Hematopoietic multipotent progenitor cell treated with erythropoietin and hydrocortisone succinate and interleukin-3 and kit ligand, for 6 days (in vitro differentiated cells): Measurements from ENCODE around the gene BRIP1.
"Not testable (repeated sequence)": the region's sequence is repeated elsewhere in the genome, so short reads cannot be mapped to it uniquely, and the experiment has no call there.

Experiments
- DNase-seq: peaks from one replicate; pipeline ENCODE4 v3.0.0-alpha.2; 2015

Gene BRIP1

DNA sequence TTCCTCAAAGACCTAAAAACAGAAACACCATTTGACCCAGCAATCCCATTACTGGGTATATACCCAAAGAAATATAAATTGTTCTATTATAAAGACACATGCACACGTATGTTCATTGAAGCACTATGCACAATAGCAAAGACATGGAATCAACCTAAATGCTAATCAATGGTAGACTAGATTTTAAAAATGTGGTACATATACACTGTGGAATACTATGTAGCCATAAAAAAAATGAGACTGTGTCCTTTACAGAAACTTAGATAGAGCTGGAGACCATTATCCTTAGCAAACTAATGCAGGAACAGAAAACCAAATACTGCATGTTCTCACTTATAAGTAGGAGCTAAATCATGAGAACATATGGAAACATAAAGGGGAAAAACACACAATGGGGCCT lies 36.5 kb downstream of the BRIP1 start:
- DNase-seq = not testable (repeated sequence)

DNA sequence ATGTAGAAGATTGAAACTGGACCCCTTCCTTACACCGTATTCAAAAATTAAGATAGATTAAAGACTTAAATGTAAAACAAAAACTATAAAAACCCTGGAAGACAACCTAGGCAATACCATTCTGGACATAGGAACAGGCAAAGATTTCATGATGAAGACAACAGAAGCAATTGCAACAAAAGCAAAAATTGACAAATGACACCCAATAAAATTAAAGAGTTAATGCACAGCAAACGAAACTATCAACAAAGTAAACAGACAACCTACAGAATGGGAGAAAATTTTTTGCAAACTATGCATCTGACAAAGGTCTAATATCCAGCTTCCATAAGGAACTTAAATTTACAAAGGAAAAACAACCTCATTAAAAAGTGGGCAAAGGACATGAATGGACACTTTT lies 37.1 kb downstream of the BRIP1 start:
- DNase-seq = not testable (repeated sequence)

DNA sequence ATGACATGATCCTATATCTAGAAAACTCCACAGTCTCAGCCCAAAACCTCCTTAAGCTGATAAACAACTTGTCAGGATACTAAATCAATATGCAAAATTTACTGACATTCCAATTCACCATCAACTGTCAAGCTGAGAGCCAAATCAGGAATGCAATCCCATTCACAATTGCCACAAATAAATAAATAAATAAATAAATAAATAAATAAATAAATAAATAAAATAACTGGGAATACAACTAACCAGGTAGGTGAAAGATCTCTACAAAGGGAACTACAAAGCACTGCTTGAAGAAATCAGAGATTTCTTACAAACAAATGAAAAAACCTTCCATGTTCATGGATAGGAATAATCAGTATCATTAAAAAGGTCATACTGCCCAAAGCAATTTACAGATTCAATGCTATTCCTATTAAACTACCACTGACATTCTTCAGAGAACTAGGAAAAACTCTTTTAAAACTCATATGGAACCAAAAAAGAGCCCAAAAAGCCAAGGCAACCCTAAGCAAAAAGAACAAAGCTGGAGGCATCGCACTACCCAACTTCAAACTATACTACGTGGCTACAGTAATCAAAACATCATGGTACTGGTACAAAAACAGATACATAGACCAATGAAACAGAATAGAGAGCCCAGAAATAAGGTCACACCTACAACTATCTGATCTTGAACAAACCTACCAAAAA lies 37.7 kb downstream of the BRIP1 start:
- DNase-seq = no peak

DNA sequence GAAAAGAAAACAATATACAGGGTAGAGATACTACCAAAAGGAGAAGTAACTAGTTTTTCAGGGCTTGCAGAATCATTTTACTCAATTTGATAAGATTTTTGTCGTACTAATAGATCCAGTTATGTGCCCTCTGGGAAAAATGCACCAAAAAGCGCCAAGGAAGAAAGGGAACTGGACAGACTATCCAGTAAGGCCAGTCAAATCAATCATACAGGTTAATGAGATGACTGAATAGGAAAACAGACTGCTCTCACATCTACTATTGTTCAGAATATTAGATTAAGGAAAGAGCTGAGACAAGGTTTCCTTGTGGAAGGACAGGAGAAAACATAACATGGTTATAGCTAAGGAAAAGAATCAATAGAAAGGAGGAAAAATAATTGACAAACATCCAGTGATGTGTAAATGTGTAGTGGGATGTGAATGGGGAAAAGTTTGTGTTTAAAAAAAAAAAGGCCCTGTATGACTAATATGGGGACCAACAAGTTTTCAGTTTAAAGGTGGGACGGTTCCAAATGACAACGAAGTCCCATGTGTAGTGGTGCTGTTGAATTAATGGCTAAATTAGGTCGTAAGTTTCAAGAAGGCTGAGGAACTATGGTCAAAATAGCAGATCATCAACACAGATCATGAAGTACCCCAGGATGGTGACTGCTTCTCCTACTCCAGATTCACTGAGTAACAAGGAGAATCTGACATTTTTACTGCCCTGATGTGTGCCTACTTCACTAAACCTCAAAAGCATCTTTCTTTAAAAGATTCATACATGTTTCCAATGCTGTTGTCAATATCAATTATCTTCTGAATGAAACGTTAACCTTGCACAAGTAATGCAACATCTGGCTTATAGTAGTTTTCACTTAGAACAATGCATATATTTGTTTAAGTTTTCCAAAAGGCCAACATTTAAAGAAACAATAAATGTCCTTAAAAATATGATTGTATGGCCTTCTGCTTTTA lies 40.7 kb downstream of the BRIP1 start:
- DNase-seq = no peak

DNA sequence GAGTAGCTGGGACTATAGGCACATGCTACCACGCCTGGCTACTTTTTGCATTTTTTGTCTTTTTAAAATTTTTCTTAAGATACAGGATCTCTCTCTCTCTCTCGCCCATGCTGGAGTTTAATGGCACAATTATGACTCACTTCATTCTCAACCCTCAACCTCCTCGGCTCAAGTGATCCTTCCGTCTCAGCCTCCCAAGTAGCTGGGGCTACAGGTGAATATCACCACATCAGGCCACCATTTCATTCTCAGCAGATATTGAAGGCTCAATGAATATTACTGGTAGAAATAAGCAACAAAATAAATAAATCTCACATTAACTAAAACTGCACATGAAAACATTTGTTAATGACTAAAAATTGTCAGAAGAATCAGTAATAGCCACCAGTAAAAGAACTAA lies 41.7 kb downstream of the BRIP1 start:
- no peak for DNase-seq

DNA sequence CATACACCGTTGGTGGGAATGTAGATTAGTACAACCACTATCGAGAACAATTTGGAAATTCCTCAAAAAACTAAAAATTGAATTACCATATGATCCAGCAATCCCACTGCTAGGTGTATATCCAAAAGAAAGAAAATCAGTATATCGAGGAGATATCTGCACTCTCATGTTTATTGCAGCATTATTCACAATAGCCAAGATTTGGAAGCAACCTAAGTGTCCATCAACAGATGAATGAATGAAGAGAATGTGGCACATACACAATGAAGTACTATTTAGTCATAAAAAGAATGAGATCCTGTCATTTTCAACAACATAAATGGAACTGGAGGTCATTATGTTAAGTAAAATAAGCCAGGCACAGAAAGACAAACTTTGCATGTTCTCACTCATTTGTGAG lies 44.1 kb downstream of the BRIP1 start:
- not testable (repeated sequence) for DNase-seq

DNA sequence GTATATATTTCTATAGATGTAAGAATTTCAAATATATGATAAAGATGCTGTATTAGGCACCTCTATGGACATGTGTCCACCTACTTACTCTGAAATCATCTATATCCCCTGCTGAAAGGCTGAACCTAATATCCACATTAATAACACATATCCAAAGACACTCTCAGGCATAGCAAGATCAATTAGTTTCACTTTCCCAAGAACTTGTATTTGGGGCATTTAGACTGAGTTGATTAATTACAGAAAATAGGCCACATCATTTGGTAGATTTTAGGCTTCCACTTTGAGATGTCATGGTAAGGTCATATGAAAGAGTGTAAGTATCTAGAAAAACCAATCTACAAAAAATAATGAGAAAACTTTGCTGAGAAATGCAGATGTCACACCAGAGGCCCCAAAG lies 45.1 kb downstream of the BRIP1 start:
- no peak for DNase-seq

DNA sequence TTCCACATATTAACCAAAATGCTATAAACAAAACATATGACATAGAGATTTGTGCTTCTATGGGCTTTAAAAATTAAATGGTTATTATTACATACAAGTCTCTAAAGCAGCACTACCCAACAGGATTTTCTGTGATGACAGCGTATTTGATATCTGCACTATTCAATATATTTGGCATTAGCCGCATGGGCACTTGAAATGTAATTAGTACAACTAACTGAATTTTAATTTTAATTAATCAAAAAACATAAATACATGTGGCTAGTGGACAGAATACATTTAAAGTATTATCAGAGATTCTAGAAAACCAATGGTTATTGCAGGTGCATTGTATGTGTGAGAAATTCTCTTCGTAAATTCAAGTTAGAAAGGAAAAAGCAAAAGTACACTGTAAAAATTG lies 45.9 kb downstream of the BRIP1 start:
- no peak for DNase-seq

DNA sequence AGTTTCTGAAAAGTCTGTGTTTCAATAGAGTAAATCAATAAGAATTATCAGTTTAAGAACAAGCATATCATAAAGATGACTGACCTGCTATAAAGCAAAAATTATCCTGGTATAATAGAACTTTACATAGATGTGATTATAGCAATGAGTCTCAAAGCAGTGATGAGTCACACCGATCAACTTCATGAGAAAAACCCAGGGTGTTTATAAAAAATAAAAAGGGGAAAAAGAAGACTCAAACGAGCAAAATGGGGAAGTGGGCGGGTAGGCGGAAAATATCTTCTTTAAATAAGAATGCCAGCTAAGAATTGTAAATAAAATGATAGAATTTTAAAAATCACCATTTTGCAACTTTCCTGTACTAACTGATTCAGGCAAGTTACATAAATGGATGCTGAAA lies 46.8 kb downstream of the BRIP1 start:
- DNase-seq = peak; percentile 63

DNA sequence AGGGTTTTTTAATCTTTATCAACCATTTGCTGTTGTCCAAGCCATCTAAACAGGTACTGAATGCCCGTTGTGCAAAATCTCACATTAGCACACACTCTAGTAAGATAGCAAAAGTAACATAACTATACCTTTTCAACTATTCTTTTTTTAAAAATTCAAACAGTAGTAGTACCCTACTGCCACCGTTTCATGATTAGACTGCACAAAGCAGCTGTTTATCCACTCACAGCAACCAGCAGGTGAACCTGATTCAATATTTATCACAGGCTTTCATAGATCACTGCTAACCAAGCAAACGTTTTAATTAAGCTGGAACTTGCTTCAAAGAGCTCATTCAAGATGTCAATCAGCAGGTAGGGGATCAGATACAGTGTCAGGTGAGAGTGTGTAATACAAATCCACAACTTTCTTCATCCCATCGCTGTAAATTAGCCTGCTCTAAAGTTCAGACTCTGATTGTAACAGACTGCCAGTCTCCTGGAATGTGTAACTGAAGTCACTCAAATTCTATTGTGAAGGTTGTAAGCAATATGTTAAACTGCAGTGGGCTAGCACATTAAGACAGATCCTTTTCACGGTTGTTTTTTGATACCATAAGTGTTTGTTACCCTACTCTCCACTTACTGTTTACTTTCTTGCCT lies 47.3 kb downstream of the BRIP1 start:
- DNase-seq = no peak

DNA sequence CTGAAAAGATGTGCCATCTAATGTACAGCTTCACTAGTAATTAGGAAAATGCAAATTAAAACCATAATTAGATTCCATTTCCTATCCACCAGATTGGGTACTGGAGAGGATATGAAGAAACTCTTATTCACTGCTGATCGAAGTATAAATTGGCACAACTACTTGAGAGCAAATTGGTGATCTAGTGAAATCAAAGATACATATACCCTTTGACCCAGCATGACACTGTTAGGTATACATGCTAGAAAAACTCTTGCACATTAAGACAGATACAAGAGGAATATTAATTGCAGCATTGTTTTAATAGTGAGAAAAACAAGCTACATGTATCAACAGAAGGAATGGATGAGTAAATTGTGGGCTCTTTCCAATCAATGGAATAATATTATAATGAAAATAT lies 48.8 kb downstream of the BRIP1 start:
- DNase-seq = no peak

DNA sequence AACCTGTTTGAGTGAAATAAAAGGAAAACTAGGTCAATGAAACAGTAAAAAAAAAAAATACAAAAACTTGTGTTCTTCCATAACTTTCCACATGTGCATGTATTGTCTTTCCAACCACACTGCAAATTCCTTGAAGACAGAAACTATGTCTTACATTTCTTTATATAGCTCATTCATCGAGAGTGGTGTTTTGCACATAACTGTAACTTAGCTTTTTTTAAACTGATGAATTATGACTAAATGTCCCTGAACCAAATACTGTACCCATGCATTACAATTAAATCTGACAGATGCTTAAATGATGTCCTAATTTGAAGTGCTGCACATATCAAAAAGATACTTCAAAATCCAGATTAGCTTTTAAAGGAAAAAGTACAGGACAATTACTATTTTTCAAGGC lies 50.1 kb downstream of the BRIP1 start:
- DNase-seq = no peak

DNA sequence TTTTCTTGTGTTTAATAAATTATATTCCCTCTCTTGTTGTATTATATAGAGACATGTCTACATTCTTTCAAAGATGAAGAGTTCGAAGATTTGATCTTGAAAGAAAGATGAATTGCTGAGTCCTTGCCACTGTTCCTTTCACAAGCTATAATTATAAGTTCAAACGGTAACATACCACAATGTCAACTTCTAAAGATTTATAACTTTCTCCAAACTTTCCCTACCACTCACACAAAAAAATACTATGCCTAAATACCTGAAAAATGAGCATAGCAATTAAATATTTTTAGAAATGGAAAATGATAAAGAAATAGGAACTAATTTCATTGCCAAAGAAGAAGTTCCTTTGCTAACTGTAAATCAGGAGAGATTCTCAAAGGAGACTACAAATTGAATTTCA lies 50.6 kb downstream of the BRIP1 start:
- no peak for DNase-seq

DNA sequence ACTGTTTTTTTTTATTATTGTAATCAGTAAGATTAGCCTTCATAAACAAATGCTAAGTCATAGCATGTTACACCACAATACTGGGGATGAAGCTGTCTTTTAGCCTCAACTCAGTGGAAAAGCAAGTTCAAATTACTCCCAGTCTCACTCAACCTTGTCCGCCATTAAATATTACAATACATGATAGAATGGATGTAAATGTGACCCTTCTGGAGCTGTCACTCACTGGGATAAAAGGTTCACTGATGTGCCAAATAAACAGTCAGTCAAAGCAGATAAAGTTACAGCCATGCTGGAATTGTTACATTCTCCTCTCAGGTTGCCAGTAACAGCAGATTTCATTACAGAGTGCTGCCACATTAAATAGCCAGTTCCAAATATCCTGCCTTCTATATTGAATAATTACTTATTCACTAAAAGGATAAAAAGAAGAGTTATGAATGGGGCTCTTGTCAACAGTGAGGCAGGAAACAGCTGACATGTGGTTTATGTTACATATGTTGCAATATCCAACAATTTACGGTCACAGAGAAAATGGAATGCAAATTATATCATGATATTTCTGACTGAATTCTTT lies 53.4 kb downstream of the BRIP1 start:
- peak; percentile 57 for DNase-seq

DNA sequence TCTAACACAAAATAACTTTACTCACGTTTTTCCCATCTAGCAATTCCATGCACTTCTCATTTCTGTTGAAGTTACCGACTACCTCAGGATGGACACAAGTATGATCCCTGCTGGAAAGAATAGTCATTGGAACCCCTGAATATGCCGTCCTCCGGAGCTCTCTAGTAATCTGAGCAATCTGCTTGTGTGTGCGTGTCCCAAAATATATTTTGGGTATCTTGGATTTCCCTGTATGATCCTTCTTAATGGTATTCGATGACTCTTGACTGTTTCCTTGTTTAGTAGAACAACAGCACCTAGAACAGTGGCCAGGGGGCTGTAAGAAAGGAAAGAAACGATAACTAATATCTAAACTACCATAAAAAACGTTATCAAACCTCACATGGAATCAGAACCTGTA lies 54.9 kb downstream of the BRIP1 start:
- no peak for DNase-seq

DNA sequence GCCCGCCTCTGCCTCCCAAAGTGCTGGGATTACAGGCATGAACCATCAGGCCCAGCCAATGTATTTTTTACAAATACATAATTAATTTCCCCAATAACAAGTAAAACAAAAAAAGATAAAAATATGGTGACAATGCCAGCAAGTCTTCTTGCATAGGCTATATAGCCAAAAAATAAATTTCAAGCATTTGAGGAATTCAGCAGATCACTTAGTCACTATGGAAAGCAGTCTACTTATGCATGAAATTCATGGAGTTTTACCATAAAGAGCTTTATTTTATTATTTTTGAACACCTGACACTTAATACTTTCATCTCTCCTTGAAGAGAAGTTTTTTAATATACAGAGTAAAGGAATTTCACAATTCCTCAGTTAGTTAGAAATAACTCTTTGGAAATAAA lies 56.4 kb downstream of the BRIP1 start:
- DNase-seq = no peak

DNA sequence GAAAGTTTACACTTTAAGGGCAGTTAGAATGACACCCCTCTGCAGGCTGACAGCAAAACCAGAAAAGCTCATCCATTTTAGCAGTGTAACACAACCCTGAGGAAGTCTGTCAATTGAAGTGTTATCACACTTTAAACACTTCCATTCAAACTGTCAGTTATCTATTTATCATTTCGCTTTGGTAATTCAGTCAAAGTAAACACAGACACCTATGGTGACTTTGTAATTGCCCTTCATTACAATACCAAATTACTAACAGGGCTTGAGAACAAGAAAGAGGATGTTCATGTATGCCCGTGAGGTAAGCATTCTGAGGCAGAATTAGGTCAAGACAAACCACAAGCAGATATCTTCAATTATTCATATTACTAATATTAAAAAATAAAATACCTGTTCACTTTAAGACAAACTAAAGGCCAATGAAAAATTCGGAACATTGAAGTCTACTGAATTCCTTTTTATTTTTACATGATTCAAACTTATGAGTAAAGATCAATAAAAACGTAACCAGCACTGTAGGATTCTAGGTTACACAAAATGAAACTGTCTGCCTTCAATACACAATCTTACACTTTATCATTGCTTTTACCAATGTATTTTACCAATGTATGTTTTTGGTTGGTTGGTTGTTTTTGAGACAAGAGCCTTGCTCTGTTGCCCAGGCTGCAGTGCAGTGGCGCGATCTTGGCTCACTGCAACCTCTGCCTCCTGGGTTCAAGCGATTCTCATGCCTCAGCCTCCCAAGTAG lies 57.1 kb downstream of the BRIP1 start:
- DNase-seq = peak; percentile 7

DNA sequence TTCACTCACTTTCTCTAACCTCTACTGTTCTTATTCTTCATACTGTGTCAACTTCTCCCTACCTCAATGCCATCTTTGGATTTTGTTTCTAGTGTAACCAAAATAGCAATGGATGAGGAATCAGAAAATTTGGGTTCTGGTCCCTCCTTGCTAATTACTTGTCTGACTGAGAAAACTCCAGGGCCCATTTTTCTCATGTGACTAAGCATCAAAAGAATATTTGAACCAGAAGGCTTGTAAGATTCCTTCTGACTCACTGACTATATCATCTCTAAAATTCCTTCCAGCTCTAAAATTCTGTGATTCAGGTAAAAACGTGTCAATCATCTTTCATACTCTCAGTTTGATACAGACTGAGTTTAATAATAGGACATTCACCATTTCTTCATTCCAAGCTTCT lies 57.9 kb downstream of the BRIP1 start:
- DNase-seq = no peak

DNA sequence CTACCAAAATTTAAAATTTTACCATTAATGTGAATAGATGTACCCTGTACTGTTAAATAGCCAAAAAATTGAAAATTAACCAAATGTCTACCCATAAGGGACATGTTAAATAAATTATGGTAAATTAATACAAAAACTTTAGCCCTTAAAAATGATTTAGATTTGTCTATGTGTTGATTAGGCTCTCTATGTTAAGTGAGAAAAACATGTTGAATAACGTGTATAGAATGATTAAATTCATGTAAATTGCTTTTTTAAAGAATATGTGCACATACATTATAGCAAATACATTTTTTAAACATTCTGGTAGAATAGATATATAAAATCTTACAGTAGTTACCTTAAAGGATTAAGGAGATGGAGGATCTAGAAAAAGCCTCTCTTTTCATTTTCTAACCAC lies 59.5 kb downstream of the BRIP1 start:
- no peak for DNase-seq

DNA sequence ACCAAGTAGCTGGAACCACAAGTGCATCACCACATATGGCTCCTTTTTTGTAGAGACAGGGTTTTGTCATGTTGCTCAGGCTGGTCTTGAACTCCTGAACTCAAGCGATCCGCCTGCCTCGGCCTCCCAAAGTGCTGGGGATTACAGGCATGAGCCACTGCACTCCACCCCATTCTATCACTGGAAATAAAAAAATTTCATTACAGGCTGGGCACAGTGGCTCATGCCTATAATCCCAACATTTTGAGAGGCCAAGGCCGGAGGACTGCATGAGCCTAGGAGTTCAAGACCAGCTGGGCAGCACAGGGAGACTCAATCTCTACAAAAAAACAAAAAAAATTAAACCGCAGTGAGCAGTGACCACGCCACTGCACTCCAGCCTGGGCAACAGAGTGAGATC lies 60.1 kb downstream of the BRIP1 start:
- DNase-seq = no peak

DNA sequence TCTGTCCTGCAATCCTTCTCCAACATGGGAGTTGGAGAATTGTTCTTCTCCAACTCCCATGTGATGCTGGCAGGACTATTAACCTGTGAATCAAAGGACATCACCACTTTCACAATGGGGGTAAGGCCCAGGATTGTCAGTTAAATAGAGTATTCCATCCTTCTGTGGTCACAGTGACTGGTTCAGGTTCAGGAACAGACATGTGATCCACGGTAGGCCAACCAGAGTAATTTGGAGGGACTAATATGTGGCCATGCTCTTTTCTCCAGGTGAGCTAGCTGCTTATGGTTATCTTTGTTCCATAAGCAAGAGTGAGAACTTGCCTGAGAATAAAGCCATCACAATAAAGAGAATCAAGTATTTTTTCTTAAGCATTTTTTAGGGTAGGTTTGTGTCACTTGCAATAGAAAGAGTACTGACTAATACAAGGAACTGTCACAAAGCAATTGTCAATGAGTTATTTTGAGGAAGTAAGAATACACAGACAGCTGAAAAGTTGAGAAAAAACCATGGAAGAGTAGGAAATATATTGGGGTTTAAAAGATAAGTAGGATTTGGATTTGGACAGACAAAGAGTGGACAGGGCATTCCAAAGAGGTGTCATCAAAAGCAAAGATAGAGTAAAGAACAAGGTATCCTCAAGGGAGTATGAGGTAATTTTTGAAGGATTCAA lies 63.4 kb downstream of the BRIP1 start:
- no peak for DNase-seq

DNA sequence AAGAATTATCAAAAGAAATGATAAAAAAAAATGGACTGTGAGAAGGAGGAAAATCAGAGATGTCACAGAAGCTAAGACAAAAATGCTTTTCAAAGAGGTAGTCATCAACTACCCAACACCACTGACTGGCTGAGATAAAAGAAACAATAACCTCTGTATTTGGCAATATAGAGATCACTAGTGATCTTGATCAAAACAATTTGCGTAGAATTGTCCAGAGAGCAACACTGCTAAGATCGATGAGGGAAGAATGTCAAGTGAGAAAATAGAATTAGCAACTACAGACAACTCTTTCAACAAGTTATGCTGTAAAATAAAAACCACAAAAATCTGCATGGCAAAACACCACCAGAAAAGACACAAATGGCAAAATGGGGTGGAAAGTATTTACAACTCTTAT lies 66.0 kb downstream of the BRIP1 start:
- DNase-seq = no peak
